ENCODE measurements around the gene CORO2B. TPM values are rescaled to one million over a fixed set of nuclear protein-coding genes. Genes with fewer than 3 reads are reported as not detected.

CORO2B gene
- polyA plus RNA-seq, 3 donors, result 1.8 to 19.7 (median 7.8) TPM

DNA sequence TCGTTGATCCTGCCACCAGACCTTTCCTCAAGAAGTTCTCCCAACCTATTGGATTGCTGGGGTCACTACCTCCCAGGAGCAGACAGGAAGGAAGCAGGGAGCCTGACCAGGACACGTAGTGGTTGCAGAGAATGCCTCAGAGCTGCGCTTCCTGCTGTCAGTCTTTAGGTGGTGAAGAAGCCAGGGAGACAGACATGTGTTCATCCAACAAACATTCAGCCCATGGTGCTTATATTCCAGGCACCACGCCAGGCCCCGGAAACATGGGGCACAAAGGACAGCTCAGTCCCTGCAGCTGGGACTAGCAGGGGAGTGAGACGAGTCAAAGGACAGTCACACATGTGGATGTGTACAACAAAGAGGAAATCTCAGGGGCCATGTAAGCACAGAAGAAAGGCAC, 26.0 kb upstream of the CORO2B start:
- no peak overlapping the region for H3K27ac ChIP-seq (ENCODE audit: low read depth, low read length)
- 47 to 53% (median 49%) methylated on average over 6 of the region's 6 CpGs for WGBS, 3 donors

DNA sequence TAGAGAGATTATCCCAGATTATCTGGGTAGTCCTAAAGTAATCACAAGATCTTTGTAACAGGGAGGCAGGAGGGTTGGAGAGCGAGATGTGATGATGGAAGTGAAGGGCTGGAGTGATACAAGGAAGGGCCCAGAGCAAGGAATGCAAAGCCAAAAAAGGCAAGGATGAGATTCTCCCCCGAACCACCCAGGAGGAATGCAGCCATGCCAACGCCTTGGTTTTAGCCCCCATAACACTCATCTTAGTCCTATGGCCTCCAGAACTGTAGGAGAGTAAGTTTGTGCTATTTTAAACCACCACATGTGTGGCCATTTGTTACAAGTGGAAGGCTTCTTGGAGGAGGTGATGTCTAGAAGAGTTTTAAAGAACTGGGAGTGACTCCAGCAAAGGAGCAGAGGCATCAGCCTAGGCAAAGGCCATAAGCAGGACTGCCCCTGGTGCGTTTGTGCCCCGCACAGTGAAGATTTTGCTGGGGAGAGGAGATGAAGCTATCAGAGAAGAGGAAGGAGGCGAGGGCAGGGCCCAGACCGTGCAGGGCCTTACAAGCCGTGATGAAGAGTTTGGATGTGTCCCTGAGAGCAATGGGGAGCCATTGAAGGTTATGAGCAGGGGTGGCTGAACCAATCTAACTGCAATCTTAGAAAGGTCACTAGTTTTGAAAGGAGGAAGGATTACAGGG, 25.3 kb upstream of the CORO2B start:
- 61 to 77% (median 74%) methylated on average over 8 of the region's 8 CpGs for WGBS, 3 donors
- no peak overlapping the region for H3K27ac ChIP-seq (ENCODE audit: low read depth, low read length)

DNA sequence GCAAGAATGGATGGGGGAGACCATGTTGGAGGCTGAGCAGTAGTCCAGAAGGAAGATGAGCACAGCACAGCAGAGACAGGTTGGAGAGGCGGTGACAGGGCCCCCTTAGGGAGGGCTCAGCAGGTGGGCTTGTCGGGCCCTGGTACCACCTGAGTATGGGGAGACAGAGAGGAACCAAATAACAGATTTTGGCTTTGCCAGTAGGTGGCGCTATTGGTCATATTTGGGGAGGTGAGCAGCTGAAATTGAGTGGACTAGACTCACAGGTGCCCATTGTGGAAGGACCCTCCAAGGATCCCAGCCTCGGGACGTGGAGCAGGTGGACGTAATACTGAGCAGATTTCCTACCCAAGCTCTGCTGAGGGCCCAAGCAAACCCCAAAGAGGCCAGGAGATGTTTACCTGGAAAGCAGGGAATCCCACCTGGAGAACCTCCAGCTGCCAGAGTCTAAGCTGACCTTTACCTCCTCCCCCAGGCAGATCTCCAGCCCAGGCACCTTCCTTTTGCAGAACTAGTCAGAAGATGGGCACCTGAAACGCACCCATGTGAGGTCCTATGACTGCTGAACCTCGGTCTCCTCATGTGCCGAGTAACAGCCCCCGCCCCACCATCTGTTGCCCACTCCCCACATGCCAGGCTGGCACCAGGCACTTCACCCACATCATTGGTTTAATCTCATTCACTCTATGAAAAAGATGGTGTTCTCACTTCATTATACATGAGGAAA, 24.6 kb upstream of the CORO2B start:
- WGBS, 3 donors, result 42% methylated on average over 10 of the region's 10 CpGs
- H3K27ac ChIP-seq (ENCODE audit: low read depth, low read length), result no peak overlapping the region

DNA sequence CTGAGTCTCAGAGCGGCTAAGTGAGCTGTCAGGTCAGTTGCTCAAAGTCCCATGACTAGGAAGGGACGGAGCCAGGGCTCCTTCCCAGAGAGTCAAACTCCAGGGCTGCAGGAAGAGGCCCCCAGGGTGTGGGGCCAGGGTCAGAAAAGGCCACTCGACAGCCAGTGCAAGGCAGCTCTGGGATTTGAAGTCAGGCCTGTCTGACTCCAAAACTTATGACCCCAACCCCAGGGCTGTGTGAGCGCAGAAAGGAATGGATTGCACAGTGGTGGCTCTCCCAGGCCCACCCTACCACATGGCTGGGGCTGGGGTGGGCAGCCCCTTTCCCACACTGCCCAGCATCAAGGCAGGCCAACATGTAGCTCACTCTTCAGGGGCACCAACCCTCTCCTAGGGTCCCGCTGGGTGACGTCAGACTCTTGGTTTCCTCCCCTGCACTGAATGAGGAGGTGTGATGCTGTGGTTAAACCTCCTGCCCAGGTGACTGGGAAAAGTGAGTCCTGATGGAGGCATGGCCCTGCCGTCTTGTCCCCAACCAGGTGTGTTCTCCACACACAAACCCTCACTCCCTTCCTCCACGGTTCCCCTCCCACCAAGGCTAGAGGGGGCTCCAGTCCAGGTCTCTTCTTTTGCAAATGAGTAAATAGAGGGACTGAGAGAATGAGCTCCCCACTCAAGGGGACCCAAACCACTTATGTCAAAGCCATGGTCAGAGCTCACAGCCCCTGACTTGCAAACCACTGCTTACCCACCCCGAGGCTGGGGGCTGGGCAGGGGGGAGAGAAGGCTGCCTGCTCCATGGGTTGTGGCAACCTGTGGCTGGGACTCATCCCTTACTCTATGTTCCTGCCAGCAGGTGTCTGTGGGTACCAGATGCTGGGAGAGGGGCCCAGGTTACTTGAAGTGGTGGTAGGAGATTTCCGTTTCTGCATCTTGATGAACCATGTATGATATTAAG, 23.8 kb upstream of the CORO2B start:
- H3K27ac ChIP-seq (ENCODE audit: low read depth, low read length), result no peak overlapping the region
- WGBS, 3 donors, result 73 to 80% (median 78%) methylated on average over 10 of the region's 10 CpGs

DNA sequence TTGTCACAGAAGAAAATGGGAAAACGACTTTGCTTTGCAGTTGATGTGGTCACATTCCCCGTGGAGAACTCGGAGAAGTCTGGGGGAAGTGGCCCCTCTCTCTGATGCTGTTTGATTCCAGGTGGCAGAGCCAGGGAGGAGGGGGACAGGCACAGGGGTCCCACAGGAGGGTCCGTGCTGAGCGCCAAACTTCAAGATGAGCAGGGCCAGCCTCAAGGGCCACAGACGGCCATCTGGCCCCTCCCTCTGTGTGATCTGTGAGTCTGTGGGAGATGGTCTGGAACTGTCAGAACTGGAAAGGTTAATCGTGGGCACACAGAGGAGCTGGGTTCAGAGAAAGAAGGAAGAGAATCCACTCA, 23.1 kb upstream of the CORO2B start:
- WGBS, 3 donors, result 78 to 90% (median 84%) methylated on average over 7 of the region's 7 CpGs
- no peak overlapping the region for H3K27ac ChIP-seq (ENCODE audit: low read depth, low read length)

DNA sequence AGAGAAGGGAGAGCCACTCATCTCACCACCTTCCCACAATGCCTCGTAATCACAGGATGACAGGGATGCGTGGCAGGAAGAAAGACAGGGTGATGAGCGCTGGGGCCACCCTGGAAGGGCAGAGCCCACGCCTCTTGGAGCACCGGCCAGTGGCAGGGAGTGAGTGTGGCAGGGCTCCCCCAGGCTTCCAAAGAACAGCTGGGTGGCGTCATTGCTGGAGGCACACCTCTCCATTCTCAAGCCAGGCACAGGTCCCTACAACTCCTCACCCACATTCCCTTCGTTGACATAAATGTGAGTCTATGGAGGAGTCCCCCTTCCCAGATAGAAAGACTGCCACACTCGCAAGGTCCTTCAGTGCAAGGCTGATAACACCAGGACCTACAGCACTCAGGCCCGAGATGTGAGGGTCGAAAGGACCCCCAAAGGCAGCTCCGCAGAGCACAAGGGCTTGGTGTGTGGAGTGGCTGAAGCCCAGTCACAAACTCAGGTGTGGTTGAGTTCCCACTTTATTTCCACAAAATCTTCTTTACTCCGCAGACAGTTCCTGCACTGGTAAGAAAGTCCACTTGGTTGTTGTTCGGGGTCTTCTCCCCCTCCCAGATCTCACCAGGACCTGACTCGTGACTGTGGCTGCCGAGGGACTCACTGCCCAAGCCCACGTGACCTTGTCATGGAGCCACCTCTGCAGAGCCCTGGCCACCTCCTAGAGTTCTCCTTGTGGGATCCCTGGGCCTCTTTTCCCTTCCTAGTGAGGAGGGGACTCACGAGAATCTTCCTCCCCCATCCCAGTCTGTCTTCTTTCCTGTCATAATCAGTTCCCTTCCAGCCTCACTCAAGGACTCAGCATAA, 22.4 kb upstream of the CORO2B start:
- 86 to 89% (median 86%) methylated on average over 17 of the region's 17 CpGs for WGBS, 3 donors
- no peak overlapping the region for H3K27ac ChIP-seq (ENCODE audit: low read depth, low read length)

DNA sequence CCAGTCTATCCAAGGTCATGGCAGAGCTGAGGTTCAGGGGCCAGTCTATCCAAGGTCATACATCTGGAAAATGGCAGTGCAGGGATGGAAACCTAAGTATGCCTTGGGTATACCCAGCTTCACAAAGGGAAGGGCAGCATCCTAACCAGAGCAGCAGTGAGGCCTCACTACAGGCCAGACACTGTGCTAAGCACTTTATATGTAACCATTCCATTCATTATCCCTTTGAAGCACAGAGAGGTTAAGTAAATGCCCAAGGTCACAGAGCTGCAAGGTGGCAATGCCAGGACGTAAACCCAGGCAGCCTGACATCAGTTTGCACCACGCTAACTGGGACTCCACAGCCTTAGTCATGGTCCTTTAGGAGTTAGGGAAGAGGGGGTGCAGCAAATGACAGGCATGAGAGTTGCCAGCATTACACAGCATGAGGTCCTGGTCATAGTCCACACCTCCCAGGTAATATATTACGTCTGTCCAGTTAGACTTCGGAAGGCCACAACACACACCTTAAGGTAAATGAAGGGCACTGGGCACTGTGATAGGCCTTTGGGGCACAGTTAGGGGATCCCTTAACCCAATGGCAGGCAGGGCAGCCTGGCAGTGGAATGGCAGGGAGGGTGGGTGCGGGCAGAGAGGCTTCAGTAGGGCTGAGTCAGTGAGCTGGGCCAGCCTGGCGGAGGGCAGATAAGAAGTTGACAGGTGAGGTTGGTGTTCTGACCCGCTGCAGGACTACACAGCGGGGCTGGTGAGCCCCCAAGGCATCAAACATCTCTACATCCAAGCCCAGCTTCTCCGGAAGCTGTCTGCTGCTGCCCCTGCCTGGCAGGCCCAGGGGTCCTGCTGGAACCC, 21.1 kb upstream of the CORO2B start:
- WGBS, 3 donors, result 89 to 97% (median 90%) methylated on average over 9 of the region's 9 CpGs
- H3K27ac ChIP-seq (ENCODE audit: low read depth, low read length), result no peak overlapping the region

DNA sequence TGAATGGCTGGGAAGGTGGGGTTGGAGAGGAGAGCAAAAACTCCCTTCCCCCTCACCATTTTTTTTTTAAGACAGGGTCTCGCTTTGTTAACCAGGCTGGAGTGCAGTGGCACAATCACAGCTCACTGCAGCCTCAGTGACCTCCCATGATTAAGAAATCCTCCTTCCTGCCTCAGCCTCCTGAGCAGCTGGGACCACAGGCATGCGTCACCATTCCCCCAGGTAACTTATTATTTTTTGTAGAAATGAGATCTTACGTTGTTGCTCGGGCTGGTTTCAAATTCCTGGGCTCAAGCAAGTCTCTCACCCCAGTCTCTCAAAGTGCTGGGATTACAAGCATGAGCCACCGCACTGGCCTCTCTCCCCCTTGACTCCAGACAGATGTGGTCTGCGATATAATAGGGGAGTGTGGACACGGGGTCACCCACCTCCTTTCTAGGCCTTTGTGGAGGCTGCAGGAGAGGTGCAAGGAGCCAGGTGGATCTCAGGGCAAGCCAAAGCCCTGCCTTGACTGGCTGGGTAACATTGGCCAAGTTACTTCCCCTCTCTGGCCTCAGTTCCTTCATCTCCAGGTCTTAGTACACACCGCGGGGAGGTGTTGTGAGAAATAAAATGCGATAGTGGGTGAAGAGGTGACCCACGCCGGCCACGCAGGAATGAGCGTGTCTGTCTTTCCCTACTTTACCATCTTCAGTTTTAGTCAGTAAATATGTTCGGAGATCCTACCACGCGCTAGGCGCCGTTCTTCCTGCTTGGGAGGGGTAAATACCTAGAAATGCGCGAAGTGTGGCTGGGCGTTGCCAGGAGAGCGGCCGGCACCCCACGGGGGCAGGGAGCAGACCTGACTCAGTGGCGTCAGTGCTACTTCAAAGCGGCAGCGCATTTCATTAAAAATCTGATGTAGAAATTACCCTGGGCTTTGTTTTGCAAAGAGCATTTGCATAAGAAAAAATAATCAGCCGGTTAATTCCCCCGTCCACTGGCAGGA, 20.2 kb upstream of the CORO2B start:
- 35 to 38% (median 36%) methylated on average over 30 of the region's 30 CpGs for WGBS, 3 donors
- no peak overlapping the region for H3K27ac ChIP-seq (ENCODE audit: low read depth, low read length)

DNA sequence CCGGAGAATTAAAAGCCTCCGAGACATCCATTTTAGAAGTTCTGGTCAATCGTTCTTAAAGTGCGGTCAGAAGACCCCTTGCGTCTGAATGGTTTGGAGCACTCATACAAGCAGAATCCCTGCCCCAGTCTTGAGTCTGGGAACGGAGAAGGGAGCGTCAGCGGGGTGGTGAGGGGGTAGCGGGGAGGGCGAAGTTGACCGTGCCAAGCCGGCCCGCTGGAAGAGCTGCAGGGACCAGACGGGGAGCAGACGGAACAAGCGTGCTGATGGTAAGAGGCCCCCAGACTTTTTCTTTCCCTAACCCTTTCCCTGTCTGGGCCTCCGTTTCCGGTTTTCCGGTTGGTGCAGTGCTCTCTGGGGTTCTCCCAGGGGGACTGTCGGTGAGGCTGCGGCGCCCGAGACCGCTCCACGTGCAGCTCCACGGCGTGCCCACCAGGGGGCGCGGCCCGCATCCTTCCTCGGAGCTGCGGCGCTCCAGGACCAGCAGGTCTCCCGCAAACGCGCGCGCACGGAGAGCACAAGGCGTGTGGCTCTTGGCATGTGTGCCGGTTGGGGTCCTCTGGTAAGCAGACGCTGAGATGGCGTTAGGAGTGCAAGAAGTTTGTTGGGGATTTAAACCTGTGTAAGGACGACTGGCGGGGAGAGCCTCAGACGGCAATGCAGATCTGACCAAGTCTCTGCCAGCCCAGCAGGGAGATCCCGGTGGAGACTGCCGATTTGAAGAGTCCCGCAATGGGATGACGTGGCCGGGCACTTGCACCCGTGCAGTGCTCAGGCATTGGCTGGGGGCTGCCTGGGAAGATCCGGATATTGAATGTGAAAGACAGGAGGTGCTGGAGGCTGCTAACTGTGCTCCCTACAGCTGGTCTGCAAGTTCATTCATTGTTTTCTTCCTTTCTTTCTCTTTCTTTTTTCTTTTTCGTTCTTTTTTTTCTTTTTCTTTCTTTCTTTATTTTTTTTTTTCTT, 19.2 kb upstream of the CORO2B start:
- WGBS, 3 donors, result 1 to 4% (median 1%) methylated on average over 54 of the region's 54 CpGs
- H3K27ac ChIP-seq (ENCODE audit: low read depth, low read length), result no peak overlapping the region

DNA sequence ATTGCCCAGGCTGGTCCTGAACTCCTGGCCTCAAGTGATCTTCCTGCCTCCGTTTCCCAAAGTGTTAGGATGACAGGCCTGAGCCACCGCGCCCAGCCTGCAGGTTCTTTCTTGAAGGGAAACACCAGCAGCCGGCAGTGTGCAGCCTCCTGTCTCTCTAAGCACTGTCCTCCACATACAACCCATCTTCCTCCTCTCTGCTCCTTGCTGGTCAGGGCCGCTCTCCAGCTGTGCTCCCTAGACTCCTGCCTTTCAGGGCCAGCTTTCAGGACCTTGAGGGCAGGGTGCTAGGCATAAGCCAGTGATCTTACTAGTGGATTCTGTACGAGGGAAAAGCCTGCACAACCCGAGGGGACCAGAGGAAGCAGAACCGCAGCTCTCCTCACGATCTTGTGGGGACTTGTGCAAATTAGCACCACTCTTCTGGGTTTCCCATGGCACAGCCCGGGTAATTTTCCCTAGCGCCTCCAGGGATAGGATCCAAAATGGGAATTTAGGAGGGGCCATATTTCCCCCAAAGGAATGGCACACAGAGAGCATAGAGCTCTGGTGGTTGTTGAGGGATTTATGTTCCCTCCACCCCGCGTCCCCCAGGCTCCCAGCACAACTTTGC, 18.2 kb upstream of the CORO2B start:
- H3K27ac ChIP-seq (ENCODE audit: low read depth, low read length), result no peak overlapping the region
- 69 to 90% (median 87%) methylated on average over 13 of the region's 13 CpGs for WGBS, 3 donors

DNA sequence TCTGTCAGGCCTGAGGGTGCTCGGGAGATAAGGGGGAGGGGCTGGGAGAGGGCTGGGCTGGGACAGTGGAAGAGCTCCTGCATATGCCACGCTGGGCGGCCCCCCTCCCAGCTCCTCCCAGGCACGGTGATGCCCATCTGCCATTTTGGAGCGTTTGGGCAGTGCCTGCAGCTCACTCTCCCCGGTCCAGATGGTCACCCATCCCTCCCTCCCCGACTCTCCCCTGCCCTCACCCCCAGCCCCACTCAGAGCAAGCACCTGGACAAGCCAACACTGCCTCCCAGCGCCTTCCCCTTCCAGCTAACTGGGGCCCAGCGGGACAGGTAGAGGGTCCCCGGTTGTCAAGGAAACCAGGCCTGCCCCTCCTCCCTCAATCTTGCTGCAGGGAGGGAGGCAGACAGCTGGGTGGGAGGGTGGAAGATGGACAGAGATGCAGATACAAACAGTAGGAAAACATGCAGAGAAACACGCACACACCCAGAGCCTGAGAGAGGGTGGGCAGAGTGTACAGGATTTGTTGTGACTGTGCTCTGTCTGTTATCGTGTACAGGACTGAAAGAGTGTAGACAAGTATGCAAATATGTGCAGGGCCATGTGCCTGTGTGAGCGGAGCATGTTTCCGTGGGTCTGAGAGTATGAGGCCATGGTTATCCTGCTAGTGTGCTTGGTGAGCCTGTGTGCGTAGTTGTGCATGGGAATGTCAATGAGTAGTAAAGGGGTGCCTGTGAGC, 17.5 kb upstream of the CORO2B start:
- no peak overlapping the region for H3K27ac ChIP-seq (ENCODE audit: low read depth, low read length)
- WGBS, 3 donors, result 66 to 87% (median 85%) methylated on average over 15 of the region's 15 CpGs

DNA sequence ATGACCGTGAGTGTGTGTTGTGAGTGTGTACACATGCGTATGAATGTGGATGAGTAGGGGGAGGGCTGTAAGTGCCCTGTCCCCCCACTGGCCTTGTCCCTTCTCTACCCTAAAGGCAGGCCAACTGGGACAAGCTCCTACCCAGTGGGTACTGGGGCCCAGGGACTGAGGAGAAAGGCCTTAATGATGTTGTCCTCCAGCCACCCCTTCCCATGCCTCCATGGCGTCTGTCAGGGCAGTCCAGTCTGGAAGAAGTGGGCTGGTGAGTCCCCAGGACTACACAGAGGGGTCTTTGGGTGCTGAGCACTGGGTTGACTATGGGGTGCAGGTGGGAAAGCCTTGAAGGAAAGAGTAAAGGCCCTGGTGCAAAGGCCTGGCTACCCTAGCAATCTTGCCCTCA, 16.9 kb upstream of the CORO2B start:
- H3K27ac ChIP-seq (ENCODE audit: low read depth, low read length), result no peak overlapping the region
- 63 to 79% (median 77%) methylated on average over 3 of the region's 3 CpGs for WGBS, 3 donors

DNA sequence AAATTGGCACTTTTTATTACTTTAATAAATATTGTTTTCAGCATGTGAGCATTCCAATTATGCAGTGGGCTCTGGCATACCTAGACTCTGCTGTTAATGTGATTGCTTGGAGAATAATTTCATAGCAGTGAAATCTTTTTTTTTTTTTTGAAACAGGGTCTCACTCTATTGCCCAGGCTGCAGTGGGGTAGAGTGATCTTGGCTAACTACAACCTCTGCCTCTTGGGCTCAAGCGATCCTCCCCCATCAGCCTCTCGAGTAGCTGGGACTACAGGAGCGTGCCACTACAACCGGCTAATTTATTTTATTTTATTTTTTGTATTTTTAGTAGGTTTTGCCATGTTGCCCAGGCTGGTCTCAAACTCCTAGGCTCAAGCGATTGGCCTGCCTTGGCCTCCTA, 14.6 kb upstream of the CORO2B start:
- no peak overlapping the region for H3K27ac ChIP-seq (ENCODE audit: low read depth, low read length)
- 95 to 97% (median 97%) methylated on average over 5 of the region's 5 CpGs for WGBS, 3 donors

DNA sequence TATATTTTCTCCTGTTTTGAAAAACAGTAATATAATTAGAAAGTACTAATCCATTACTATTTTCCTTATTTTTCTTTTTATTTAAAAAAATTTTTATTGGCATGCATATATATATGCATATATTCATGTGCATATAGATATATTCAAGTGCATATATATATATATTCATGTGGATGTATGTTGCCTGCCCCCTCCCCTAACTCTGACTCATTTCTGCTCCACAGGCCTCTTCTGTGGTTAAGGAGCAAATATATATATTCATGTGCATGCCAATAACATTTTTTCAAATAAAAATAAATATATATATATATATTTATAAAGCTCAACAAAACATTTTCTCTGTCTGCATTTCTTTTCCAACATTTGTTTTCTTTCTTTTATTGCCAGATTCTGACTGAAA, 13.6 kb upstream of the CORO2B start:
- H3K27ac ChIP-seq (ENCODE audit: low read depth, low read length), result no peak overlapping the region
